GM12865 (cell line): ENCODE measurements around the gene MTA3.
"Not testable (repeated sequence)": the region's sequence is repeated elsewhere in the genome, so short reads cannot be mapped to it uniquely, and the experiment has no call there.

Source experiments
- DNase-seq: peaks from one replicate; pipeline ENCODE4 v3.0.0; 2010; ENCODE audit warnings: low read depth
- H3K4me3 ChIP-seq: 2 replicates; pipeline ENCODE4 v1.5.1; 2011; ENCODE audit warnings: mild to moderate bottlenecking, low read depth, low read length, control low read depth
- TF ChIP-seq, protein P1 (sequence below): IDR thresholded peaks from 2 replicates; pipeline ENCODE4 v1.5.1; 2011; ENCODE audit warnings: low read length, control low read depth, low read depth, inconsistent platforms; ENCODE audit not compliant: insufficient read depth; ENCODE audit errors: missing control alignments

MTA3 gene

GRCh38 chr2:42588121-42588520 lies 19.7 kb downstream of the MTA3 start:
- TF ChIP-seq, protein P1, sequence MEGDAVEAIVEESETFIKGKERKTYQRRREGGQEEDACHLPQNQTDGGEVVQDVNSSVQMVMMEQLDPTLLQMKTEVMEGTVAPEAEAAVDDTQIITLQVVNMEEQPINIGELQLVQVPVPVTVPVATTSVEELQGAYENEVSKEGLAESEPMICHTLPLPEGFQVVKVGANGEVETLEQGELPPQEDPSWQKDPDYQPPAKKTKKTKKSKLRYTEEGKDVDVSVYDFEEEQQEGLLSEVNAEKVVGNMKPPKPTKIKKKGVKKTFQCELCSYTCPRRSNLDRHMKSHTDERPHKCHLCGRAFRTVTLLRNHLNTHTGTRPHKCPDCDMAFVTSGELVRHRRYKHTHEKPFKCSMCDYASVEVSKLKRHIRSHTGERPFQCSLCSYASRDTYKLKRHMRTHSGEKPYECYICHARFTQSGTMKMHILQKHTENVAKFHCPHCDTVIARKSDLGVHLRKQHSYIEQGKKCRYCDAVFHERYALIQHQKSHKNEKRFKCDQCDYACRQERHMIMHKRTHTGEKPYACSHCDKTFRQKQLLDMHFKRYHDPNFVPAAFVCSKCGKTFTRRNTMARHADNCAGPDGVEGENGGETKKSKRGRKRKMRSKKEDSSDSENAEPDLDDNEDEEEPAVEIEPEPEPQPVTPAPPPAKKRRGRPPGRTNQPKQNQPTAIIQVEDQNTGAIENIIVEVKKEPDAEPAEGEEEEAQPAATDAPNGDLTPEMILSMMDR: no peak
- DNase-seq: no peak
- H3K4me3 ChIP-seq: no peak overlapping the region

DNA sequence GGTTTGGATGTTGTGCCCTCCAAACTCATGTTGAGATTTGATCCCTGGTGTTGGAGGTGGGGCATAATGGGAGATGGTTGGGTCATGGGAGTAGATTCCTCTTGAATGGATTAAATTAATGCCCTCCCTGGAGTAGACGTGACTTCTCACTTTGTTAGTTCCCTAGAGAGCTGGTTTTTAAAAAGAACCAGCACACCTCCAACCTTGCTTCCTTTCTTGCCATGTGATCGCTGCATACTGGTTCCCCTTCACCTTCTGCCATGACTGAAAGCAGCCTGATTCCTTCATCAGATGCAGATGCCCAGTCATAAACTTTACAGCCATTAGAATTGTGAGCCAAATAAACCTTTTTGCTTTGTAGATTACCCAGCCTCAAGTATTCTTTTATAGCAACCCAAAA lies 21.7 kb downstream of the MTA3 start:
- no peak for DNase-seq
- TF ChIP-seq, protein P1: no peak
- no peak overlapping the region for H3K4me3 ChIP-seq

- TF ChIP-seq, protein P1: no peak
- DNase-seq: no peak
- H3K4me3 ChIP-seq: no peak overlapping the region
These were observed 24.9 kb downstream of the MTA3 start for GRCh38 chr2:42593282-42593681.

- TF ChIP-seq, protein P1: no peak
- no peak overlapping the region for H3K4me3 ChIP-seq
- DNase-seq: peak; percentile 13
These were observed 30.2 kb downstream of the MTA3 start for GRCh38 chr2:42598656-42599055.

DNA sequence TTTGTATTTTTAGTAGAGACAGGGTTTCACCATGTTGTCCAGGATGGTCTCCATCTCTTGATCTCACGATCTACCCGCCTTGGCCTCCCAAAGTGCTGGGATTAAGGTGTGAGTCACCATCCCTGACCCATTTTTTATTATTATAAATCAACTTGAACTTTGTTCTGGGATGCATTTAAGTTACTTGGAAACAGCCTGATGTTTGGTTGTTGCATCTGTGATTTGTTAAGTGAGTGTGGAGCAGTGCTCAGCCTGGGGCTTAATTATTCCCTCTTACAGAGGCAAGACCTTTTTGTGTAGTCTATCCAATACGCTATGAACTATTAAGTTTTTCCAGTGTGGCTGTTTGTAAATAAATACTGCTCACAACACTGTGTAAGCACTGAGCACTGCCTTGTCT lies 32.6 kb downstream of the MTA3 start:
- TF ChIP-seq, protein P1: no peak
- no peak overlapping the region for H3K4me3 ChIP-seq
- DNase-seq: no peak

- peak; percentile 41 for DNase-seq
- TF ChIP-seq, protein P1: no peak
- H3K4me3 ChIP-seq: no peak overlapping the region
These were observed 33.9 kb downstream of the MTA3 start for GRCh38 chr2:42602218-42602875.

- TF ChIP-seq, protein P1: no peak
- H3K4me3 ChIP-seq: no peak overlapping the region
- DNase-seq: no peak
These were observed 34.4 kb downstream of the MTA3 start for GRCh38 chr2:42602876-42603219.

DNA sequence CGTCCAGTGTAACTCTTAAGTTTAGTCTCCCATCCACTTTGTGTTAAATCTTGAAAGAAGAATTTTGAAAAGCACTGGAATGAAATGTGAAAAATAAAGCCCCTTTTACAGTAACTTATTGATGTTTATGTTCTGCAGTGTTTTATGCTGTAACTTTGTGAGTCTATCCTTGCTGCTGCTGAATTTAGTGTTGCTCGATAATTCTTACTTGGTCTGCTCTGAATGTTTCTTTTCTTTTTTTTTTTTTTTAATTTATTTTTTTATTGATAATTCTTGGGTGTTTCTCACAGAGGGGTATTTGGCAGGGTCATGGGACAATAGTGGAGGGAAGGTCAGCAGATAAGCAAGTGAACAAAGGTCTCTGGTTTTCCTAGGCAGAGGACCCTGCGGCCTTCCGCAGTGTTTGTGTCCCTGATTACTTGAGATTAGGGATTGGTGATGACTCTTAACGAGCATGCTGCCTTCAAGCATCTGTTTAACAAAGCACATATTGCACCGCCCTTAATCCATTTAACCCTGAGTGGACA lies 36.0 kb downstream of the MTA3 start:
- not testable (repeated sequence) for DNase-seq, H3K4me3 ChIP-seq

- DNase-seq, H3K4me3 ChIP-seq: not testable (repeated sequence)
These were observed 37.7 kb downstream of the MTA3 start for GRCh38 chr2:42606166-42606565.
